Measurements from ENCODE around the gene LMX1A. TPM values are rescaled to one million over a fixed set of nuclear protein-coding genes. Genes with fewer than 3 reads are reported as not detected.

Gene LMX1A
- polyA plus RNA-seq, 1 donor from 2014 or later: not detected

DNA sequence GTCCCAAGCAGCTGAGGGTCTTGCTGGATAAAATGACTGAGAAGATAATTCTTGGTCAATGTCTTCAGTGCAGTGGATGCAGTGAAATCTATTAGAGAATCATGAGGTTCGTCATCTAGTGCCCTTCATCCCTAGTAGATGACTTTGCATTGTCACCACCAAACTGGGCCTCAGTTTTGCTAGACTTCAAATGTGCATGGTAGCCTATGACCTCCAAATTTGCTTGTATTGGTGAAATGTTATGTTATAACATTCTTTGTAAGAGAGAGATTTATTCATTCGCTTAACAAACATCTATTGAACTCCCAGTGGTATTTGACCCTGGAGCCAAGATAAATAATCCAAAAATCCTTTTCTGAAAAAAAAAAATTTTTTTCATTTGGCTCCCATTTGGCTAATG, 183.8 kb downstream of the LMX1A start:
- Mint-ChIP-seq H3K9me3 (no peaks in the 10 kb centered on the region), H3K4me3 (no peak overlapping the region), H3K4me1 (no peaks in the 10 kb centered on the region), H3K27me3 (peaks cover 4% of the 10 kb centered on the region), H3K27ac (no peak overlapping the region), H3K36me3 (no peaks in the 10 kb centered on the region)

- no peaks in the 10 kb centered on the region for H3K9me3 Mint-ChIP-seq
- no peak overlapping the region for H3K27ac Mint-ChIP-seq
- H3K36me3 Mint-ChIP-seq: no peaks in the 10 kb centered on the region
- H3K4me1 Mint-ChIP-seq: no peaks in the 10 kb centered on the region
- peaks cover 4% of the 10 kb centered on the region for H3K27me3 Mint-ChIP-seq
- no peak overlapping the region for H3K4me3 Mint-ChIP-seq
These were observed 186.8 kb downstream of the LMX1A start for GRCh38 chr1:165169729-165170128.

DNA sequence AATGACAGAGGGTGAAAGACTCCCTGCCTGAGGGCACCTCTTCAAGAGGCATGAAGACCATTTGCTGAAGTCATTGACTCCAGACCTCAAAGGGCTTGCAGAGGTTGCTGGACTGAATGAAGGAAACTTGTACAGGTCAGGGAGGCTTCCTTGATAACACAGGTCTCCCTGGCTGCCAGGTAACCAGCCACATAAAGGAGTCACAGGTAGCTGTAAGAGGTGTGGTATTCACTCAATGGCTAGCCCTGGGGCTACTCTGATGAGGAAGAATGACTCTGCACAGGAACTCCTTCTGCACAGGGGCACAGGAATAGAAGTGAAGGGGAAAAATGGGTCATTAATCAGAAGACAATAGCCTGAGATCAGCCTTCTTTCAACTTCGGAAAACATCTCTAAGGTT, 187.5 kb downstream of the LMX1A start:
- H3K27ac Mint-ChIP-seq: no peak overlapping the region
- no peaks in the 10 kb centered on the region for H3K4me1 Mint-ChIP-seq
- H3K36me3 Mint-ChIP-seq: no peaks in the 10 kb centered on the region
- no peaks in the 10 kb centered on the region for H3K9me3 Mint-ChIP-seq
- H3K4me3 Mint-ChIP-seq: no peak overlapping the region
- peaks cover 4% of the 10 kb centered on the region for H3K27me3 Mint-ChIP-seq

DNA sequence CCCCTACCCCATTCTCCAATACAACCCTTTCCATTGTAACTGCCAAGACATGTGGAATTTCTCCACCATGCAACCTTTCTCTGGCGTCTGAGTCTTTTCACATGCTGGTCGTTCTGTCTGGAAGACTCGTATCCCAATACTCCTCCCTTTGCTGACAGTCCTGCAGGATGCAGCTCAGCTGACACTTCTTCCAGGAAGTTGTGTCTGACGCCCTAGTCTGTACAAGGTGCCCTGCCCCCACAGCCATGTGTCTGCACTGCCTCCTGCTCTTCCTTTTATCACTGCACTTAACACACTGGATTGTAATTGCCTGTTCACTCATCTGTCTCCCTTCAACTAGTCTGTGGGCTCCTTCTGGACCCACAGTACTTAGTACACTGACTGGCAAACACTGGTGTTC, 188.0 kb downstream of the LMX1A start:
- H3K27ac Mint-ChIP-seq: no peak overlapping the region
- H3K4me1 Mint-ChIP-seq: no peaks in the 10 kb centered on the region
- peaks cover 4% of the 10 kb centered on the region for H3K27me3 Mint-ChIP-seq
- H3K36me3 Mint-ChIP-seq: no peaks in the 10 kb centered on the region
- H3K4me3 Mint-ChIP-seq: no peak overlapping the region
- H3K9me3 Mint-ChIP-seq: no peaks in the 10 kb centered on the region

DNA sequence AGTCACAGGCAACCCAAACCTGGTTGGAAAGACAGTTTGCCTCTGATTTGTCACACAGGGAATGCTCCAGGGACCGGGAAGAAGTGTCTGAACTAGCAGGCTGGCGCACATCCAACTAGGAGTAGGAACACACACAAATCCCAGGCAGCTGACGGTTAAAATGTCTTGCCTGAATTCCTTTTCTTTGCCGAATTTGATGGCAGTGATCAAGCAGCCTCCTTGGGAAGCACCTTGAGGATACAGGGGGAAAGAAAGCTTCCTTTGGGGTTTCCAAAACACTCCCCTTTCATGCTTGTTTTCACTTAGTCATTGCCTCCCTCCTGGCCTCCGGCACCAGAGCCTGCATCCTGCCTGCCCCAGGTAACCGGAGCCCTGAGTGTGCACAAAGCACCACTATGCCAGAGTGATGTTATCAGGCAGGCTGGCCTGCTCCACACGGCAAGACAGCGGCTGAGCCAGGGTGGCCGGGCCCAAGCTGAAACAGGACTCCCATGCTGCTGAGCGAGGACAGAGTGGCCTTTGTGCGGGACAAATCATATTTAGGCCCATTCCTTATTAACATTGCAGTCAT, 193.8 kb downstream of the LMX1A start:
- Mint-ChIP-seq H3K4me1 (no peaks in the 10 kb centered on the region), H3K27me3 (peaks cover 2% of the 10 kb centered on the region), H3K4me3 (no peak overlapping the region), H3K27ac (no peak overlapping the region), H3K36me3 (no peaks in the 10 kb centered on the region), H3K9me3 (peaks cover 0 to 3% (median 3%) of the 10 kb centered on the region in 3 donors)

DNA sequence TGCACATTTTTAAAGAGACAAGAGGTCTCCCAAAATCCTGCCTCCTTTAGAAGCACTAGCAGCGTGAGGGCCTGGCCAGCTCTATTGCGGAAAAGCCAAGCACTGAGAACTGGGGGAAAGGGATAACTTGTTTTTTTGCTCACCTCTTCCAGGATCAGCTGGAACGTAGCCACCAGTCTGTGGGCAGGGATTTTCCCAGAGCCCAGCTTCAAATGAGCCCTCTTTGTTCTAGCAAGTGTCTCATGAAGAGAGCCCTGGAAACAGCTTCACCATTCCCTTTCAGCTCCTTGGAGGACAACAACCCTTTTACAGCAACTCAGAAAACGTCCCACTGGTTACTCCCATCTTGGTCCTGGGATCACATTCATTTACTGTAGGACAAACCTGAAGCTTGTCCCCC, 195.4 kb downstream of the LMX1A start:
- Mint-ChIP-seq H3K4me3 (no peak overlapping the region), H3K9me3 (peaks cover 3 to 6% (median 3%) of the 10 kb centered on the region in 3 donors), H3K27ac (no peak overlapping the region), H3K4me1 (no peaks in the 10 kb centered on the region), H3K27me3 (peaks cover 6% of the 10 kb centered on the region), H3K36me3 (no peaks in the 10 kb centered on the region)

- Mint-ChIP-seq H3K4me1 (no peaks in the 10 kb centered on the region), H3K27ac (no peak overlapping the region), H3K27me3 (peaks cover 6% of the 10 kb centered on the region), H3K4me3 (no peak overlapping the region), H3K9me3 (peaks cover 0 to 9% (median 7%) of the 10 kb centered on the region in 3 donors), H3K36me3 (no peaks in the 10 kb centered on the region)
These were observed 203.3 kb downstream of the LMX1A start for GRCh38 chr1:165153182-165153581.

GRCh38 chr1:165152727-165153126, 203.8 kb downstream of the LMX1A start:
- Mint-ChIP-seq H3K27me3 (peaks cover 4% of the 10 kb centered on the region), H3K9me3 (peaks cover 0 to 9% (median 7%) of the 10 kb centered on the region in 3 donors), H3K4me3 (no peak overlapping the region), H3K36me3 (no peaks in the 10 kb centered on the region), H3K27ac (no peak overlapping the region), H3K4me1 (no peaks in the 10 kb centered on the region)

- no peaks in the 10 kb centered on the region for H3K4me1 Mint-ChIP-seq
- H3K27me3 Mint-ChIP-seq: no peaks in the 10 kb centered on the region
- no peaks in the 10 kb centered on the region for H3K36me3 Mint-ChIP-seq
- H3K27ac Mint-ChIP-seq: no peak overlapping the region
- no peak overlapping the region for H3K4me3 Mint-ChIP-seq
- H3K9me3 Mint-ChIP-seq: peaks cover 2 to 9% (median 7%) of the 10 kb centered on the region in 3 donors
These were observed 204.4 kb downstream of the LMX1A start for GRCh38 chr1:165152109-165152508.

Other genes with a start within 250 kb of the LMX1A start
- gene RXRG, start 88.4 kb upstream of the LMX1A start, polyA plus RNA-seq: not detected
- not detected for gene LRRC52, start 187.3 kb upstream of the LMX1A start, polyA plus RNA-seq

All from IgD-negative memory B cell (primary cell).